GM18508 (cell line): Measurements from ENCODE around the gene CAPN9.

ENCODE experiments used
- ATAC-seq: cut with Tn5 transposase; IDR thresholded peaks from one replicate; pipeline ENCODE4 v1.9.1; 2021; ENCODE audit warnings: moderate number of reproducible peaks; ENCODE audit not compliant: insufficient read depth, unreplicated experiment

CAPN9 gene

GRCh38 chr1:230792691-230793462 lies 45.7 kb downstream of the CAPN9 start:
- no peak for ATAC-seq

GRCh38 chr1:230793463-230793745 lies 46.2 kb downstream of the CAPN9 start:
- no peak for ATAC-seq

GRCh38 chr1:230794431-230794830 lies 47.2 kb downstream of the CAPN9 start:
- ATAC-seq, result no peak

- no peak for ATAC-seq
Measured at GRCh38 chr1:230794871-230795605, 47.9 kb downstream of the CAPN9 start.

GRCh38 chr1:230796626-230797025 lies 49.4 kb downstream of the CAPN9 start:
- ATAC-seq, result no peak

GRCh38 chr1:230797376-230797920 lies 50.3 kb downstream of the CAPN9 start:
- ATAC-seq, result no peak

- ATAC-seq, result no peak
Measured at GRCh38 chr1:230797942-230798365, 50.8 kb downstream of the CAPN9 start.

GRCh38 chr1:230798491-230798890 lies 51.3 kb downstream of the CAPN9 start:
- ATAC-seq, result no peak

GRCh38 chr1:230800891-230801840 lies 54.0 kb downstream of the CAPN9 start:
- no peak for ATAC-seq

- no peak for ATAC-seq
Measured at GRCh38 chr1:230804396-230804795, 57.2 kb downstream of the CAPN9 start.

- ATAC-seq, result no peak
Measured at GRCh38 chr1:230806552-230806951, 59.4 kb downstream of the CAPN9 start.

- ATAC-seq, result no peak
Measured at GRCh38 chr1:230807029-230807428, 59.8 kb downstream of the CAPN9 start.

- no peak for ATAC-seq
Measured at GRCh38 chr1:230807561-230808280, 60.5 kb downstream of the CAPN9 start.

GRCh38 chr1:230808281-230808872 lies 61.2 kb downstream of the CAPN9 start:
- no peak for ATAC-seq

GRCh38 chr1:230809256-230809990 lies 62.2 kb downstream of the CAPN9 start:
- ATAC-seq, result no peak

GRCh38 chr1:230812568-230812967 lies 65.4 kb downstream of the CAPN9 start:
- no peak for ATAC-seq

- ATAC-seq, result no peak
Measured at GRCh38 chr1:230814949-230815692, 67.9 kb downstream of the CAPN9 start.

- ATAC-seq, result no peak
Measured at GRCh38 chr1:230816018-230816417, 68.8 kb downstream of the CAPN9 start.
